Activated T-cell treated with anti-CD3 and anti-CD28 coated beads, Interleukin-2, amount 50 U/mL, for 1 hour (primary cell): ENCODE data around the gene S1PR3.

ENCODE experiments used
- DNase-seq: peaks from one replicate; pipeline ENCODE4 v3.0.0-alpha.2; 2020

S1PR3 gene

GRCh38 chr9:89010526-89011111 is 19.4 kb downstream of the S1PR3 start:
- DNase-seq: no peak

DNA sequence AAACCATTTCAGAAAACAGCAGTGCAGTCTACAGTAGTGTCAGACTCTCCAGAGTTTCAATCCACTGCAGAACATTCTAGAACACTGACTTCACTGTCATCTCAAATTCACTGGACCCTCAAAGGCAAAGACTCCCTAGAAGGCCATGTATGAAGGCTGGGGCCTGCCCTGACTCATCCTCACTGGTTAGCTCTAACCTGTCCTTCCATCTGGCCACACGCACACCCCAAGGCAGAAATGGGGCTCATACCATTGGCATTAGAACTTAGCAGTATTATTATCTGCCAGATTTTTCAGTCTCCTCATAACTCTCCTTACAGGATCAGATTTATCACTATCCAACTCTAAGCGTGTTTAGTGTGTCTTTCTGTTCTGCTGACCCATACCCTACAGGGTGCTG is 20.4 kb downstream of the S1PR3 start:
- DNase-seq: no peak

- DNase-seq: no peak
These were observed 21.2 kb downstream of the S1PR3 start for GRCh38 chr9:89012294-89013042.

- DNase-seq: no peak
These were observed 22.4 kb downstream of the S1PR3 start for GRCh38 chr9:89013660-89014059.

DNA sequence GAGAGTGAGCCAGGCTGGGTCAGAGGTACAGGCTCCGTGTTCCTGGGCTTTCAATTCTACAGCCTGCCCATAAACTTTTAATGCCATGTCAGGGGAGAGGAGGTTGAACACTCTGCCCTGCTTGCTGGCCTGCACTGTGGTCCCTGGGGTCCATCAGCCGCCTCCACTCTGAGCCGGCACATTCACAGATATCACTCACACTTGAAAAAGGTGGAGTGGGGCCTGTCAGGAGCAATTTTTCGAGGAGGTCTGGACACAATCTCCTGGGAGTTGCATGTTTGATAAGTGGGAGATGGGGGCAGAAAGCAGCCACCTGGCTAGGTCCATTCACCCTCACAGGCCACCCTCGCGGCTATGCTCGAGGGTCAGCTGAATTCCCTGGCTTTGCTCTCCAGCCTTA is 22.9 kb downstream of the S1PR3 start:
- DNase-seq: no peak

- no peak for DNase-seq
These were observed 24.1 kb downstream of the S1PR3 start for GRCh38 chr9:89015336-89015735.

GRCh38 chr9:89020754-89021153 is 29.5 kb downstream of the S1PR3 start:
- no peak for DNase-seq

GRCh38 chr9:89021154-89021803 is 30.0 kb downstream of the S1PR3 start:
- DNase-seq: no peak

DNA sequence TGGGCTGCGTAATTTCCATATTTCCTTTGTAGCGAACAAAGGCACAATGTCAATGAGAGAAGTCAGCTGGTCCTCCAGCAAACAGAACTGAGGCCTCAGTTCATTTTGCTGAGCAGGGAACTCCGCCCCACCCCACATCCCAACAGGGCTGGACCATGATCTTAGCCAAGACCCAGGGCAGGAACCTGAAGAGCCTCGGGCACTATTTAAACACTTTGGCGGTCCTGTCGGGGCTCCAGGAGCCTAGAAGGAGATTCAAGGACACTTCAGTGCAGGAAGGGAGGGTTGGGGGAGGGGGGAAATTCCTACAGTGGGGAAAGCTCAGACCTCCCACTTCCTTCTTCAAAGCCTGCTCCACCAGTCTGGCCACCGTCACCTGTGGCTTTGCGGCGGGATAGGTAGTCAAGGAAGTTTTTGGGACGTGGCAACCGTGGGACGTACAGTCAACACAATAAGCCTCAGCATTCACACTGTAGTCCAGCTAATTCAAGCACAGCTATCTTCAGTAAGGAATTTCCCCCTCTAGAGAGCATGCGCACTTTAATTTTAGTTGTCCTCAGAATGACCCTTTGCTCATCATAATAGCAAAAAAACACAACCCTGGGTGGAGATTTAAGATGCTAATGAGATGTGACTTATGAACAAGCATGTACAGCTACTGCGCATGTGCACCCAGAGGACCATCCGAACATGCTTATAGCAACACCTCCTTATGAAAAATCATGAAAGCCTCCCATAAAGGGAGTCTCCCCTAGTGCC is 30.9 kb downstream of the S1PR3 start:
- no peak for DNase-seq

DNA sequence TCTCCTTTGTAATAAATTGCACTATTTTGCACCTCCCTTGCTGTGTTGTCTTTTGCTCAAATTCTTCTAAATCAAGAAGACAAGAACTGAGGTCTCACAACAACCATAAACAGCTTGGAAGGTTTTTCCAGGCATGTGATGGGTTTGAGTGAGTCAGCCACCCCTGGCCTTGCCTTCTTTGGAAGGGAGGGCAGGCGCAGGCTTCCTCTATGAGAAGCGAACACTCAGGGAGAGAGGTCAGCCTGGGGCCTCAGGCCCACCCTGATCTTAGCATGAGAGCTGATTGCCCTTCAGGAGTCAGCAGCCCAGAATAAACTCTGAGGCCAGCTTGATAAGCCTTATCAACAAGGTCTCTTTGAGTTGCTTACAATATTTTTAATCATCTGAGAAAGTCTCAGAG is 31.6 kb downstream of the S1PR3 start:
- DNase-seq: no peak

- DNase-seq: no peak
These were observed 32.5 kb downstream of the S1PR3 start for GRCh38 chr9:89023740-89024139.

DNA sequence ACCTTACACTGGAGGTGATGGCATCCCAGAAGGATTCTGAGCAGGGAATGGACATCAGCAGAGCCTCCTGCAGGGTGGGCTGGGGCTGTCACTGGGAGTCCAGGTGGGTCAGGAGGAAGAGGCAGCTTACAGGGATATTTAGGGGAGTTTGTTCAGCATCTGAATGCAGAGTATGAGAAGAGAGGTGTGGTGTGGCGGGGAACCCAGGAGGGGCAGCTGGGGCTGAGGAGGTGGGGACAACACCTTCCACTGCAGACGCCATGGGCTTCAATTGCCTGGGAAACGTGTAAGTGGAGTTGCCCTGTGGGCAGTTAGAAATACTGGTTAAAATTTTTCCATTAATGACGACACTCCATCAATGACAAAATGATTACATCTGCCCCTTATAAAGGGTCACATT is 33.5 kb downstream of the S1PR3 start:
- DNase-seq: no peak

DNA sequence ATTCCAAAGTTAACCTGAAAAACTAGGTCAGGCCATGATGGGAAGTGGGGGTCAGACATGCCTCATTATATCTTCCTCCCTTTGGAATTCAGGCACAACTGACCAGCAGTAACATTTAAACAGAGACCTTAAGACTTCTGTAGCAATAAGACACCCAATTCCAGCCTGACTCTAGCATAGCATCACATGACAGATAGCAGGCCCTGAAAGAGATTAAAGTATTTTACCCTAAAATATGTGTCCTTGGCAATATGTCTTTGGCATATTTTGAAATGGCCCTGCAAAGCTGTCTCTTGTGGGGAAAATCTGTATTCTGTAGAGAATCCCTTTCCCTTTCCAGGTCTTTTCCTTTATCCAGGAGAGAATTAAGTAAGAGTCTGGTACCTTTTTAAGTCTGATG is 34.3 kb downstream of the S1PR3 start:
- DNase-seq: no peak

GRCh38 chr9:89026876-89027275 is 35.6 kb downstream of the S1PR3 start:
- no peak for DNase-seq

GRCh38 chr9:89029788-89030187 is 38.5 kb downstream of the S1PR3 start:
- DNase-seq: no peak

DNA sequence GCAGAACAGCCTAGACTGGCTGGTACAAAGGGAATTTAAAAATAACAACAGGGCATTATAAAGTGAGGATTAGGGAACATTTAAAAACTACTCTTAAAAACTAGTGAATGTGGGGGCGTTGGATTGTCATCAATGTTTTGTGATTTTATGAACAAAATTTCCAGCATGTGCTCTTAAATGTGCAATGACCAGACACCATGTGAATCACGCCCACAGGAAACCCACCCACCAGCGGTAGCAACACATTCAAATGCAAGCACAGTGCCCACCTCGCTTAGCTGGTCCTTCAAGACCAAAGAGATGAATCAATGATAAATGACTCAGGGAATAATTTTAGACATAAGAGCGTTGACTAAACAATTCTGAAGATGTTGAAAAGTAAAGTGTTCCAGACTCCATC is 40.9 kb downstream of the S1PR3 start:
- DNase-seq: no peak

DNA sequence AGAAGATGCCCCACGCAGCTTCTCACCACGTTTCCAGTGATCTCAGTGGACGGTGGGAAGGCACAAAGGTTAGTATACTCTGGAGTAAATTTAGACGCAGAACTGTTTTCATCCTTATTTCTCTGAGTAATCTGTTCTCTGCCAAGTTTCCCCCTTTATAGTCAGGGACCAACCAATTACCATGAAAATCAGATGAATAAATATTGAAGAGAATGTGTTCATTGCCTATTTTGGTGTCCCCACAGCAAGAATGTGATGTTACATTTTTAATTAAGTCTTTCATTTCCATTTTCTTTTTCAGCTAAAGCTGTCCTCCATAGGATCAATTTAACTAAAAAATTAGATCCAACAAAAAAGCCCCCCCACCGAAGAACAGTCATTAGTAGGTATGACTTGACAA is 41.4 kb downstream of the S1PR3 start:
- DNase-seq: no peak

GRCh38 chr9:89036383-89036782 is 45.1 kb downstream of the S1PR3 start:
- no peak for DNase-seq

GRCh38 chr9:89036891-89037290 is 45.6 kb downstream of the S1PR3 start:
- DNase-seq: no peak

DNA sequence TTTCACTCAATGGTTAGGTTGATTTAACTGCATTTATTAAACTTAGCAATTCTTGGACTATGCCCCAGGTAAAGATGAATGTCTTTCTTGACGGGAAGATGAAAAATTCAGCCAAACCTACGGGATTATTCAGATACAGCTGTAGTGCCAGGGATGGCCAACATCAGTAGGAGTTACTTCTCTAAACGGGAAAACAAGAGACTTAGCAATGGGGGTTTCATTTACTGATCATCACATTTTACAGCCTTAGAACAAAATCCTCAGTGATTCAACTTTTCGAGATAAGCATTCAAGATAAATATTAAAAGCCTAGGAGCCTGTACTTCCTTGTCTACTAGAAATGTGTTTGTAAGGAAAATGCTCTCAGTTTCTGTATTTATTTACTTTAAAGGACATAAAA is 46.1 kb downstream of the S1PR3 start:
- DNase-seq: no peak

GRCh38 chr9:89037891-89038290 is 46.6 kb downstream of the S1PR3 start:
- DNase-seq: no peak

- no peak for DNase-seq
These were observed 47.3 kb downstream of the S1PR3 start for GRCh38 chr9:89038382-89039103.

DNA sequence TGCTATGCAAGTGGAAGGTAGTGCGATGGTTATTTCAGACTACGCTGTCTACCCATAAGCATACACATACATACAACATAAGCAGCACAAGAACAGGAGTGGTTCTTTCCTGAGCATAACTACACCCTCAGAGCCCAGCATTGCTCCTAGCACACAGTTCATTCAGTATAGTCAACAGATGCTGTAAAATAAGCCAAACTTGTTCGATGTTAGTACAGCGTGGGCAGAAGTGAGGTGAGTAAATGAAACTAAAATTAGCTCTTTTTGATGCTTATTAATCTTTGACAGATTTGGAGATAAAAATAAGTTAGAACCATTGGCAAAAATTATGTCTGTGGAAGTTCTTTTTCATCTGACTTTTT is 47.8 kb downstream of the S1PR3 start:
- no peak for DNase-seq
